NT2/D1 (cell line): Measurements from ENCODE around the gene SEC14L5.

Experiments used
- DNase-seq: peaks from one replicate; pipeline ENCODE4 v3.0.0-alpha.2; 2011; ENCODE audit warnings: low read depth, low spot score
- H3K27me3 ChIP-seq: 2 replicates; pipeline ENCODE4 v1.6.0; 2011; ENCODE audit warnings: mild to moderate bottlenecking; ENCODE audit not compliant: insufficient read length, insufficient read depth
- H3K36me3 ChIP-seq: 2 replicates; pipeline ENCODE4 v1.6.1; 2011; ENCODE audit warnings: mild to moderate bottlenecking, low read length, mixed read lengths; ENCODE audit not compliant: insufficient read depth, insufficient read length
- H3K4me1 ChIP-seq: 2 replicates; pipeline ENCODE4 v1.5.1; 2011; ENCODE audit not compliant: insufficient read depth, insufficient read length
- H3K4me3 ChIP-seq: 2 replicates; pipeline ENCODE4 v1.5.1; 2011; ENCODE audit warnings: low read depth; ENCODE audit not compliant: insufficient read length
- H3K9ac ChIP-seq: 2 replicates; pipeline ENCODE4 v1.6.0; 2011; ENCODE audit warnings: low read depth; ENCODE audit not compliant: insufficient read length
- H3K9me3 ChIP-seq: 2 replicates; pipeline ENCODE4 v1.5.1; 2011; ENCODE audit warnings: mild to moderate bottlenecking, low read length; ENCODE audit not compliant: insufficient read depth
- SUZ12 ChIP-seq: IDR thresholded peaks from 2 replicates; pipeline ENCODE4 v1.6.1; 2011; ENCODE audit not compliant: insufficient read length, insufficient read depth; ENCODE audit errors: extremely low read depth
- YY1 ChIP-seq: IDR thresholded peaks from 2 replicates; pipeline ENCODE4 v1.6.1; 2011; ENCODE audit not compliant: insufficient read length, insufficient read depth
- ZNF274 ChIP-seq: IDR thresholded peaks from 2 replicates; pipeline ENCODE4 v1.6.1; 2011; ENCODE audit warnings: mild to moderate bottlenecking, low read depth, low read length

The SEC14L5 gene

DNA sequence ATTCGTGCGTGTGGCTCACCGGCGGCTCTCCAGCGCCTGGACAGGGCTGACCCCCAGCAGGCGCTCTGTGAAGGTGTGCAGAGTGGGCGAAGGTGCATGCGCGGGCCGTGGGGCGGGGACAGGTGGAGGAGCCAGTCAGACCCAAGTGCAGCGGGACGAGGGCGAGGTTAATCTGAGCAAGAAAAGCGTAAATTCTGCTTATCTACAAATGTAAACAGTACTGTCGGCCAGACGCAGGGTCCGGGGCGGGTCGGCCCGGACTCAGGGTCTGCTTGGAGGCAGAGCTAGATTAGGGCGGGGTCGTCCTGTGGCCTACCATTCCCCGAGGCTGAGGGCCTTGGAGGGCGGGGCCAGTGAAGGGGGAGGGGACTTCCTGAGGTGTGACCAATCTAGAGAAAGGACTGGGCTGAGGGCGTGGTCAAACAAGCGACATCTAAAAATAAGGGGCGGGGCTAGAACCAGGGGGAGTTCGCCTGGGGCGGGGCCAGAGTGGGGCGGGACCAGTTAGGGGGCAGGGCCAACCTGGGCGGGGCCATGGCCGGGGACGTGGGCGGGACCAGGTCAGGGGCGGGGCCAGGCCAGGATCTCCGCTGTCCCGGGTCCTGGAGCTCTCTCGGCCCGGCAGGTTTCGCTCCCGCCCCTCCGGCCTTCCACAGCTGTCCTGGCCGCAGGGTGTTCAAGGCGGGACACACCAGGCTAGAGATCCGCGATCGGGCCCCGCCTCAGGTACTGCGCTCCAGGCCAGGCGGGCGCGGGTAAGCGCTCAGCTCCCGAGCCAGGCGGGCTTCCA, at the start of gene SEC14L5:
SEC14L5 (plus strand) TSS at position 611 of the 790 bp plus-strand sequence. CDS start 994 bp downstream, outside the sequence.
- DNase-seq = peak; percentile 99
- Histone ChIP-seq H3K9me3 (no peaks in the 10 kb centered on the region), H3K4me3 (peak within 1 kb of the TSS; percentile 42), H3K9ac (peak within 1 kb of the TSS; percentile 72), H3K4me1 (peaks cover 9% of the 10 kb centered on the region), H3K27me3 (peaks cover 18% of the 10 kb centered on the region), H3K36me3 (no peaks in the 10 kb centered on the region)
- TF ChIP-seq YY1 (no peak), ZNF274 (no peak), SUZ12 (no peak)

DNA sequence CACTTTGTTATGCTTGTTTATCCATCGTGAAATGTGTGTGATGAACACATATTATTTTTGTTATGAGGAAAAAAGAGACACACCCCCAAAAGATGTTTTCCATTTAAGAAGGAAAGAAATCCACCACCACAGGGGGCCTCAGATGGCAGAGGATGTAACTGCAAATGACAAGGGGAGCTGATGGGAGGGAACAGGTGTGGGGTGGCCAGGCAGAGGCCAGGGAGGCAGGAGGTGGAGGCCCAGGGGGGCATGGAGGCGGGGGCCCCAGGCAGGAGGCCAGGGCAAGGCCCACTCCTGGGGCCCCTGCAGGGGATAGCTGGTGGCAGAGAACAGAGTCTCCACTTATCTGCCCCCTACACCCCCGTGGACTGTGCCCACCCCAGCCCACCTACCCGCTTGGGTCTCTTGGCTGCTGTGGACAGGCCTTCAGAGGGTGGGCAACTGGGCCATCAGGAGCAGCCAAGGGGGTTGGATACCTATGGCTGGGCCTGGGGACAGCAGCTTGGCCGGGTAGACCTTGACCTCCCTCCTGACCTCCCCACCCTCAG, 49.2 kb upstream of the SEC14L5 start:
- Histone ChIP-seq H3K4me3 (no peak overlapping the region), H3K9me3 (no peaks in the 10 kb centered on the region), H3K36me3 (no peaks in the 10 kb centered on the region), H3K27me3 (no peaks in the 10 kb centered on the region), H3K4me1 (peaks cover 10% of the 10 kb centered on the region), H3K9ac (no peak overlapping the region)
- no peak for DNase-seq
- TF ChIP-seq YY1 (no peak), SUZ12 (no peak), ZNF274 (no peak)

DNA sequence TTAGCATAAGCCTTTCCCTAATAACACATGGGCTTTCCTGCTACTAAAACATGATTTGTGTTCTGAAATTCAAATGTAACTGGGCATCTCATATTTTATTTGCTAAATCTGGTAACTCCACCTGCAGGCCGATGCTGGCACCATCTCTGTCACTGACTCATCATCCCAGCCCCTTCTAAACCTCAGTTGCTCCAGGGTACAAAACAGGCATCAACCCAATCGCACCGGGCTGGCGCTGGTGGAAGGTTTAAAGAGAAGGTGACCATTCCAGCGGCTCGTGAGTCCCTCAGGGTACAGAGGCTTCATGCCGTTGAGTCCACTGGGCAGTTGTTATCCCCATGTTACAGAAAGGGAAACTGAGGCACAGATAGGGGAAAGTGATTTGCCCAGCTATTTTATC, 48.3 kb upstream of the SEC14L5 start:
- H3K27me3 ChIP-seq = no peaks in the 10 kb centered on the region
- no peak overlapping the region for H3K4me3 ChIP-seq
- H3K9ac ChIP-seq = no peak overlapping the region
- TF ChIP-seq SUZ12 = no peak
- TF ChIP-seq ZNF274 = no peak
- TF ChIP-seq YY1 = no peak
- no peak for DNase-seq
- H3K36me3 ChIP-seq = no peaks in the 10 kb centered on the region
- H3K9me3 ChIP-seq = no peaks in the 10 kb centered on the region
- peaks cover 10% of the 10 kb centered on the region for H3K4me1 ChIP-seq

DNA sequence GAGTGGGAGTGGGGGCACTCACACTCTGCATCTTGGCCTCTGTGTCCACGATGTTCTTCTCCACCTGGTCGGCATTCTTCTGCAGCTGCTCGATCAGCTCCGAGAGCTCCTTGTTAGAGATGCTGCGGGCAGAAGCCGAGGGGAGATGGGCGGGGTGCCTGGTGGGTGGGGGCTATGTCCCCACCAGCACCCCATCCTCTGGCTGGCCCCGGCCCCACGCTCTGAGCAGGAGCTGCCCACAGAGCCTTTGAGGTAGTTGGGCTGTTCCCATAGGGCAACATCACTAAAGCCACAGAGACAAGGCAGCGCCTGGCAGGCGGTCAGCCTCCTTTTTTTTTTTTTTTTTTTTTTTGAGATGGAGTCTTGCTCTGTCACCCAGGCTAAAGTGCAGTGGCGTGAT, 47.3 kb upstream of the SEC14L5 start:
- TF ChIP-seq YY1 (no peak), ZNF274 (no peak), SUZ12 (no peak)
- no peaks in the 10 kb centered on the region for H3K9me3 ChIP-seq
- H3K36me3 ChIP-seq = no peaks in the 10 kb centered on the region

GRCh38 chr16:4911970-4912386, 46.2 kb upstream of the SEC14L5 start:
- H3K4me3 ChIP-seq = no peak overlapping the region
- H3K4me1 ChIP-seq = peaks cover 12% of the 10 kb centered on the region
- no peaks in the 10 kb centered on the region for H3K9me3 ChIP-seq
- TF ChIP-seq ZNF274 (no peak), SUZ12 (no peak), YY1 (no peak)
- H3K9ac ChIP-seq = no peak overlapping the region
- H3K27me3 ChIP-seq = no peaks in the 10 kb centered on the region
- DNase-seq = no peak
- no peaks in the 10 kb centered on the region for H3K36me3 ChIP-seq

More for the DNA sequence above, 47.3 kb upstream of the SEC14L5 start:
- no peak for DNase-seq
- no peak overlapping the region for H3K9ac ChIP-seq
- peaks cover 12% of the 10 kb centered on the region for H3K4me1 ChIP-seq
- no peaks in the 10 kb centered on the region for H3K27me3 ChIP-seq
- no peak overlapping the region for H3K4me3 ChIP-seq

DNA sequence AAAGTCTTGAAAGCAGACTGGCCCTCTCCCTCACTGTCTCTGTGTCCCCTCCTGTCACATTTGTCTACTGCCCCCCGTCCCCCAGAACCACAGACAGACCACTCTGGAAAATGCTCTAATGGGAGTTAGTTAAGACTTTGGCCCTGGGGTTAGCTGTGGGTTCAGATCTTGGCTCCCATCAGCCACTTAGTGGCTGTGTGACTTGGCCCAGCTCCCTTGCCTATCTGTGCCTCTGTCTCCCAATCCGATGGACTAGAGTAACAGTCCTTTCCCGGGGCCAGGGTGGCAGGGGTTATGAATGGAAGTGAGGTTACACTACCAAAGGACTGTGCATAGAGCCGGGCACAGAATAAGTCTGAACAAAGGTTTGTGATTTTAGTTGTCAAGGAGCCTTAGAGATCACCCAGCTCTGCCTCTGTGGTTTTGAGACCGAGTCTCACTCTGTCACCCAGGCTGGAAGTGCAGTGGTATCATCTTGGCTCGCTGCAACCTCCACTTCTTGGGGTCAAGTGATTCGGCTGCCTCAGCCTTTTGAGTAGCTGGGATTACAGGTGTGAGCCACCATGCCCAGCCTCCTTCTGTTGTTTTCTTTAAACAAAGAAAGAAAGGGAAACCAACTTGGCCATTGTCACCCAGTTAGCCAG, 44.9 kb upstream of the SEC14L5 start:
- DNase-seq = no peak
- H3K9ac ChIP-seq = no peak overlapping the region
- H3K27me3 ChIP-seq = no peaks in the 10 kb centered on the region
- H3K9me3 ChIP-seq = no peaks in the 10 kb centered on the region
- peaks cover 12% of the 10 kb centered on the region for H3K4me1 ChIP-seq
- no peaks in the 10 kb centered on the region for H3K36me3 ChIP-seq
- TF ChIP-seq ZNF274 = no peak
- no peak for TF ChIP-seq SUZ12
- TF ChIP-seq YY1 = no peak
- H3K4me3 ChIP-seq = no peak overlapping the region

DNA sequence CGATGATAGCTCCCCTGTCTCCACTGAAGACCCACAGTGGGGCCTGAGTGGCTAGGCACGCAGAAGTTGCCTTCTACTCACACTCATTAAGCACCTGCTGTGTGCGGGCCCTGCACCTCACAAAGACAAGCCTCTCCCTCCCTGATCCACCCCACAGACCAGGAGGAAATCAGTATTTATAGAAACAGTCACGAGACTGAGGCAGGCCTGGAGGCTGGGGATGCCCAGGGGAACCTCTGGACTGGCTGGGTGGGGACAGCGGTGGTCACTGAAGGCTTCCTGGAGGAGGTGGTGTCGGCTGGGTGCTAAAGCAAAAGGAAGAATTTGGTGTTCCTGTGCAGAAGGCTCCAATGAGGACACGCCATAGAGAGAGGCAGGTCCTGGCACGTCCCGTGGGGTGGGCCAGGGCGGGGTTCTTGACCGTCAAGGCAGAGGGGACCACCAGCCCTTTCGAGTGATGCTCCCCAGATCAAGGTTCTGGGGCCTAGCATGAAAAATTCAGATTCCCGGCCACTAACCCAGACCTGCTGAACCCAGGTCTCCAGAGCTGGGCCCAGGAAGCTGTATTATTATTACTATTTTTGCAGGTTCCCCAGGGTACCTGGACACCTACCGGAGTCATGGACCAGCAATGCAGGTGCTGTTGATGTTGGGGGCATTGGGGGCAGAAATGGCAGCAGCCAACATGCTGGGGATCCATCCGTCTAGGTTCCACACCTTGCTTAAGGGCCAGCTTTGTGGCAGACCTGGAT, 44.2 kb upstream of the SEC14L5 start:
- Histone ChIP-seq H3K9me3 (no peaks in the 10 kb centered on the region), H3K4me1 (peaks cover 16% of the 10 kb centered on the region), H3K9ac (no peak overlapping the region), H3K27me3 (no peaks in the 10 kb centered on the region), H3K4me3 (no peak overlapping the region), H3K36me3 (no peaks in the 10 kb centered on the region)
- DNase-seq = no peak
- TF ChIP-seq ZNF274 = no peak
